ENCODE measurements around the gene OR7C2. TPM values are rescaled to one million over a fixed set of nuclear protein-coding genes. Genes with fewer than 3 reads are reported as not detected.
A peak's percentile ranks its signal among the peaks of the same experiment; 100 is the strongest.

OR7C2 gene
- total RNA-seq, 1 experiment from 2014 or later: not detected

DNA sequence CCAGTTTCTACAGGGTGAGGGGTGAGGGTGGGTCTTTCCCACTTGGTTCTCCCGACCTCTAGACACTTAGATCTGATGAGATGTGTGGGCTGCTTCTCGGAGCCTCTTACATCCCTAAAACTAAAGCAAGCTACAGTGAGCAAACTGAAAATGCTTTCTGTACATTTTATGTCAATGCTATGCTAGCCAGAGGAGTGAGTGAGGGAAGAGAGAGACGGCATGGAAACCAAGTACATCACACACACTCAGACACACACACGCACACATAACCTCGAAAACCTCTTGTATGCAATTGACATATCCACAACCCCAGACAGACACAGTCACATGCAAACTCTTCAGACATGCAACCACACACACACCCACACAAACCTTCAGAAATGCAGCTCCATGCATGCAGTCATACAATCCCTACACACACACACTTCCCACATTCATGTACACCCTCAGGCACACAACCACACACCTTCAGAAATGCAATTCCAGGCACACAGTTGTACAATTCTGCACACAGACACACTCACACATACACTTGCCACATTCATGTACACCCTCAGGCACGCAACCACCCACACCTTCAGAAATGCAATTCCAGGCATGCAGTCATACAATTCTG, 37.0 kb downstream of the OR7C2 start:
- H3K4me1 ChIP-seq (ENCODE audit: insufficient read depth, low read length, poor library complexity, severe bottlenecking): no peaks in the 10 kb centered on the region
- ChIA-PET CTCF (no interaction called here), POLR2A (ENCODE audit: low non-redundant PET) (no interaction called here)
- no TSS peak for BruUV-seq (replicated peaks)
- no peaks in the 10 kb centered on the region for H3K9me3 ChIP-seq (ENCODE audit: low read depth, low read length, poor library complexity, severe bottlenecking)
- H3K36me3 ChIP-seq (ENCODE audit: insufficient read depth, low read length, poor library complexity, severe bottlenecking): no peaks in the 10 kb centered on the region
- intact Hi-C loops (cut with micrococcal nuclease; ENCODE audit: unreplicated experiment): no loop called here
- TF ChIP-seq EZH2 (IDR thresholded peaks at IDR 0.05; ENCODE audit: borderline replicate concordance, low read depth, low read length, poor library complexity, severe bottlenecking): no peak
- TF ChIP-seq, protein P1, sequence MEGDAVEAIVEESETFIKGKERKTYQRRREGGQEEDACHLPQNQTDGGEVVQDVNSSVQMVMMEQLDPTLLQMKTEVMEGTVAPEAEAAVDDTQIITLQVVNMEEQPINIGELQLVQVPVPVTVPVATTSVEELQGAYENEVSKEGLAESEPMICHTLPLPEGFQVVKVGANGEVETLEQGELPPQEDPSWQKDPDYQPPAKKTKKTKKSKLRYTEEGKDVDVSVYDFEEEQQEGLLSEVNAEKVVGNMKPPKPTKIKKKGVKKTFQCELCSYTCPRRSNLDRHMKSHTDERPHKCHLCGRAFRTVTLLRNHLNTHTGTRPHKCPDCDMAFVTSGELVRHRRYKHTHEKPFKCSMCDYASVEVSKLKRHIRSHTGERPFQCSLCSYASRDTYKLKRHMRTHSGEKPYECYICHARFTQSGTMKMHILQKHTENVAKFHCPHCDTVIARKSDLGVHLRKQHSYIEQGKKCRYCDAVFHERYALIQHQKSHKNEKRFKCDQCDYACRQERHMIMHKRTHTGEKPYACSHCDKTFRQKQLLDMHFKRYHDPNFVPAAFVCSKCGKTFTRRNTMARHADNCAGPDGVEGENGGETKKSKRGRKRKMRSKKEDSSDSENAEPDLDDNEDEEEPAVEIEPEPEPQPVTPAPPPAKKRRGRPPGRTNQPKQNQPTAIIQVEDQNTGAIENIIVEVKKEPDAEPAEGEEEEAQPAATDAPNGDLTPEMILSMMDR (conservative IDR thresholded peaks at IDR 0.05; ENCODE audit: low read depth, low read length): no peak
- no peak overlapping the region for H3K27ac ChIP-seq (ENCODE audit: low read depth, low read length, poor library complexity, severe bottlenecking)
- DNase-seq (ENCODE audit: low spot score): no peak
- no peak overlapping the region for H3K4me3 ChIP-seq (ENCODE audit: low read depth, low read length, poor library complexity, severe bottlenecking)
- peaks cover 75% of the 10 kb centered on the region for H3K27me3 ChIP-seq (replicated peaks; ENCODE audit: insufficient read depth, low read depth, low read length, poor library complexity)

DNA sequence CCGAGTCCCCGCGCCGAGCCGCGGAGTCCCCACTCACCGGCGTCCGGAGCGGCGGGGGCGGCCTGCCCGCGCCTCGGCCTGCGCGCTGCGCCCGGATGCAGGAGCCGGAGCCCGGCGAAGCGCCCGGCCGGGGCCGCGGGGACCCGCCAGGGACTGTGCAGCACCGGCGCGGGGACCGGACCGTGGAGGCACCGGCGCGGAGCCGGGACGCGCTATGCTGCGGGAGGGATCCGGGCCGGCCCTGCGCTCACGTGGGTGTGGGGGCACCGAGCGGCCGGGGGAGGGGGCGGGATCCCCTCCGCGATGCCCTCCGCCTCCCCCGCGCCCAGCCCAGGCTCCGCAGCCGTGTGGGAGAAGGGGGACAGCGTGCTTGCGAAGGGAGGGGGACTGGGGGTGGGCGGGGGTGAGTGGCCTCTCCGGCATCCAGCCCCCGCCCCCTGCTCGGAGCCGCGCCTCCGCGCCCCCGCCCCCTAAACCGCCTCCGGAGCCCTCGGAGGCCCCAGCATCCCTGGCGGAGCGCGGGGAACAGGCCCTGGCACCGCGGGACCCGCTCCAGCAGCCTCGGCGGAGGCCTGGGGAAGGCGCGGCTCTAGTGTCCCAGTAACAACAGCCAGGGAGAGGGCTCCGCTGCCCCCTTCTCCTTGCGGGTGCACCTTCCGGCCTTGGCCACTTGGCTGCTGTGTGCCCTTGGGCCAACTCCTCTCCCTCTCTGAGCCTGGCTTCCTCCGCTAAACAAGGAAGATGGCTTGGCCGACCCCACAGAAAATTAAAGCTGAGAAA, 38.4 kb downstream of the OR7C2 start, which contains the start of gene SLC1A6:
Gene SLC1A6 (minus strand): TSS at position 389 of the 780 bp plus-strand sequence. CDS start 6,954 bp downstream, outside the sequence.
- no peak within 1 kb of the TSS for H3K4me3 ChIP-seq (ENCODE audit: low read depth, low read length, poor library complexity, severe bottlenecking)

DNA sequence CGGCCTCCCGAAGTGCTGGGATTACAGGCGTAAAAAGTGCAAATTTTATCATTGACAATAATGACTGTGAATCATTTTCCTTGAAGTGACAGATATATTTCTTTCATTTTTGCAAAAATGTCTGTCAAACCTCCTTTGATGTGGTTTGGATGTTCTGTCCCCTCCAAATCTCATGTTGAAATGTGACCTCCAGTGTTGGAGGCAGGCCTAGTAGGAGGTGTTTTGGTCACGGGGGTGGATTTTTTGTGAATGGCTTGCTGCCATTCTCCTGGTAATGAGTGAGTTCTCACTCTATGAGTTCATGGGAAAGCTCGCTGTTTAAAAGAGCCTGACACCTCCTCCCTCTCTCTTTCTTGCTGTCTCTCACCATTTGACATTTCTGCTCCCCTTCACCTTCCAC, 43.8 kb downstream of the OR7C2 start:
- no peak overlapping the region for H3K4me3 ChIP-seq (ENCODE audit: low read depth, low read length, poor library complexity, severe bottlenecking)
- intact Hi-C loops (cut with micrococcal nuclease; ENCODE audit: unreplicated experiment): no loop called here
- H3K4me1 ChIP-seq (ENCODE audit: insufficient read depth, low read length, poor library complexity, severe bottlenecking): no peaks in the 10 kb centered on the region
- POLR2A ChIA-PET (ENCODE audit: low non-redundant PET): no interaction called here
- TF ChIP-seq EZH2 (IDR thresholded peaks at IDR 0.05; ENCODE audit: borderline replicate concordance, low read depth, low read length, poor library complexity, severe bottlenecking): no peak
- TF ChIP-seq, protein P1 (conservative IDR thresholded peaks at IDR 0.05; ENCODE audit: low read depth, low read length): no peak
- DNase-seq (ENCODE audit: low spot score): no peak
- H3K27me3 ChIP-seq (replicated peaks; ENCODE audit: insufficient read depth, low read depth, low read length, poor library complexity): peaks cover 43% of the 10 kb centered on the region
- no peak overlapping the region for H3K27ac ChIP-seq (ENCODE audit: low read depth, low read length, poor library complexity, severe bottlenecking)
- BruUV-seq (replicated peaks): no TSS peak
- no peaks in the 10 kb centered on the region for H3K36me3 ChIP-seq (ENCODE audit: insufficient read depth, low read length, poor library complexity, severe bottlenecking)
- CTCF ChIA-PET: no interaction called here
- no peaks in the 10 kb centered on the region for H3K9me3 ChIP-seq (ENCODE audit: low read depth, low read length, poor library complexity, severe bottlenecking)

More for the DNA sequence above, 38.4 kb downstream of the OR7C2 start, which contains the start of gene SLC1A6:
- H3K9me3 ChIP-seq (ENCODE audit: low read depth, low read length, poor library complexity, severe bottlenecking): no peaks in the 10 kb centered on the region
- CTCF ChIA-PET: no interaction called here
- no peak for DNase-seq (ENCODE audit: low spot score)
- H3K4me1 ChIP-seq (ENCODE audit: insufficient read depth, low read length, poor library complexity, severe bottlenecking): no peaks in the 10 kb centered on the region
- intact Hi-C loops (cut with micrococcal nuclease; ENCODE audit: unreplicated experiment): no loop called here
- no TSS peak for BruUV-seq (replicated peaks)
- POLR2A ChIA-PET (ENCODE audit: low non-redundant PET): no interaction called here
- peaks cover 82% of the 10 kb centered on the region for H3K27me3 ChIP-seq (replicated peaks; ENCODE audit: insufficient read depth, low read depth, low read length, poor library complexity)
- TF ChIP-seq, protein P1 (conservative IDR thresholded peaks at IDR 0.05; ENCODE audit: low read depth, low read length): no peak
- peak; percentile 79 for TF ChIP-seq EZH2 (IDR thresholded peaks at IDR 0.05; ENCODE audit: borderline replicate concordance, low read depth, low read length, poor library complexity, severe bottlenecking)
- no peaks in the 10 kb centered on the region for H3K36me3 ChIP-seq (ENCODE audit: insufficient read depth, low read length, poor library complexity, severe bottlenecking)
- H3K27ac ChIP-seq (ENCODE audit: low read depth, low read length, poor library complexity, severe bottlenecking): no peak within 1 kb of the TSS

Other genes with a start within 250 kb of the OR7C2 start
- gene ADGRE2, start 162.9 kb upstream of the OR7C2 start, total RNA-seq (2021): 0.19 and 1.5 TPM in 2 replicates
- not detected in 2 replicates for gene OR7A5, start 106.3 kb upstream of the OR7C2 start, total RNA-seq (2021)
- gene OR7C1, start 106.3 kb upstream of the OR7C2 start, total RNA-seq (2021): not detected in 2 replicates
- not detected in 2 replicates for gene OR7A10, start 92.6 kb upstream of the OR7C2 start, total RNA-seq (2021)
- gene OR7A17, start 55.4 kb upstream of the OR7C2 start, total RNA-seq (2021): not detected in 2 replicates
- 0.26 TPM in 1 of 2 replicates, not detected in the other for gene SLC1A6, start 38.4 kb downstream of the OR7C2 start, total RNA-seq (2021)
- gene CASP14, start 108.0 kb downstream of the OR7C2 start, total RNA-seq (2021): not detected in 2 replicates
- gene OR1I1, start 140.7 kb downstream of the OR7C2 start, total RNA-seq (2021): not detected in 2 replicates
- 30.1 and 32.3 TPM in 2 replicates for gene SYDE1, start 165.9 kb downstream of the OR7C2 start, total RNA-seq (2021)